Ishikawa (cell line): ENCODE data around the gene ZNF576.

ENCODE experiments used
- CREB1 ChIP-seq: IDR thresholded peaks from 2 replicates; pipeline ENCODE4 v1.6.1; 2012; ENCODE audit warnings: low read depth
- EP300 ChIP-seq: IDR thresholded peaks from 2 replicates; pipeline ENCODE4 v1.6.1; 2012; ENCODE audit warnings: borderline replicate concordance
- FOXM1 ChIP-seq: IDR thresholded peaks from 2 replicates; pipeline ENCODE4 v1.6.1; 2012; ENCODE audit warnings: low read depth, borderline replicate concordance
- NFIC ChIP-seq: IDR thresholded peaks from 2 replicates; pipeline ENCODE4 v1.6.1; 2012
- RAD21 ChIP-seq: IDR thresholded peaks from 2 replicates; pipeline ENCODE4 v1.6.1; 2012; ENCODE audit warnings: low read depth
- TAF1 ChIP-seq: IDR thresholded peaks from 2 replicates; pipeline ENCODE4 v1.6.1; 2012; ENCODE audit warnings: low read depth, mild to moderate bottlenecking
- TCF12 ChIP-seq: IDR thresholded peaks from 2 replicates; pipeline ENCODE4 v1.6.1; 2012; ENCODE audit warnings: low read depth
- ZBTB7A ChIP-seq: IDR thresholded peaks from 2 replicates; pipeline ENCODE4 v1.6.1; 2012; ENCODE audit warnings: low read depth
- TF ChIP-seq, protein P1 (sequence below): IDR thresholded peaks from 2 replicates; pipeline ENCODE4 v1.6.1; 2012; ENCODE audit warnings: low read depth, mild to moderate bottlenecking

DNA sequence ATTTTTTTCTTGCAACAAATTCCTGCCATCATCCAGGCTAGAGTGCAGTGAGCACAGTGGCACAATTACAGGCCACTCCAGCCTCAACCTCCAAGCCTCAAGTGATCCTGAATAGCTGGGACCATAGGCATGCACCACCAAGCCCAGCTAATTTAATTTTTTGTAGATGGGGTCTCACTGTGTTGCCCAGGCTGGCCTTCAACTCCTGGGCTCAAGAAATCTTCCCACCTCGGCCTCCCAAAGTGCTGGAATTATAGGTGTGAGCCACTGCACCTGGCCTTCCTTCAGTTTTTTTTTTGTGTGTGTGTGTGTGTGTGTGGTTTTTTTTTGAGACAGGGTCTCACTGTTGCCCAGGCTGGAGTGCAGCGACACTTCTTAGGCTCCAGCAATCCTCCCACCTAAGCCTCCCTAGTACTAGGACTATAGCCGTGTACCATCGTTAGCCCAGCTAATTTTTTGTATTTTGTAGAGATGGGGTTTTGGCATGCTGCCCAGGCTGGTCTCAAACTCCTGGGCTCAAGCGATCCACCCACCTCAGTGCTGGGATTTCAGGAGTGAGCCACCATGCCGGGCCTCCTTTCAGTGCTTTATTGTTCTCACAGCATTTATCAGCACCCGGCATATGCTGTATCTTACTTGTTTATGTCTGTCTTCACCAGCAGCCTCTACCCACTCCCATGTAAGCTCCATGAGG, 9.6 kb downstream of the ZNF576 start:
- TF ChIP-seq TCF12 (no peak), RAD21 (no peak), EP300 (no peak), TAF1 (no peak), CREB1 (no peak), NFIC (no peak), ZBTB7A (no peak), FOXM1 (no peak)
- TF ChIP-seq, protein P1, sequence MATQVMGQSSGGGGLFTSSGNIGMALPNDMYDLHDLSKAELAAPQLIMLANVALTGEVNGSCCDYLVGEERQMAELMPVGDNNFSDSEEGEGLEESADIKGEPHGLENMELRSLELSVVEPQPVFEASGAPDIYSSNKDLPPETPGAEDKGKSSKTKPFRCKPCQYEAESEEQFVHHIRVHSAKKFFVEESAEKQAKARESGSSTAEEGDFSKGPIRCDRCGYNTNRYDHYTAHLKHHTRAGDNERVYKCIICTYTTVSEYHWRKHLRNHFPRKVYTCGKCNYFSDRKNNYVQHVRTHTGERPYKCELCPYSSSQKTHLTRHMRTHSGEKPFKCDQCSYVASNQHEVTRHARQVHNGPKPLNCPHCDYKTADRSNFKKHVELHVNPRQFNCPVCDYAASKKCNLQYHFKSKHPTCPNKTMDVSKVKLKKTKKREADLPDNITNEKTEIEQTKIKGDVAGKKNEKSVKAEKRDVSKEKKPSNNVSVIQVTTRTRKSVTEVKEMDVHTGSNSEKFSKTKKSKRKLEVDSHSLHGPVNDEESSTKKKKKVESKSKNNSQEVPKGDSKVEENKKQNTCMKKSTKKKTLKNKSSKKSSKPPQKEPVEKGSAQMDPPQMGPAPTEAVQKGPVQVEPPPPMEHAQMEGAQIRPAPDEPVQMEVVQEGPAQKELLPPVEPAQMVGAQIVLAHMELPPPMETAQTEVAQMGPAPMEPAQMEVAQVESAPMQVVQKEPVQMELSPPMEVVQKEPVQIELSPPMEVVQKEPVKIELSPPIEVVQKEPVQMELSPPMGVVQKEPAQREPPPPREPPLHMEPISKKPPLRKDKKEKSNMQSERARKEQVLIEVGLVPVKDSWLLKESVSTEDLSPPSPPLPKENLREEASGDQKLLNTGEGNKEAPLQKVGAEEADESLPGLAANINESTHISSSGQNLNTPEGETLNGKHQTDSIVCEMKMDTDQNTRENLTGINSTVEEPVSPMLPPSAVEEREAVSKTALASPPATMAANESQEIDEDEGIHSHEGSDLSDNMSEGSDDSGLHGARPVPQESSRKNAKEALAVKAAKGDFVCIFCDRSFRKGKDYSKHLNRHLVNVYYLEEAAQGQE: no peak
